Prostate gland (tissue), 2 donors: ENCODE data around the gene CLEC16A. TPM values are rescaled to one million over a fixed set of nuclear protein-coding genes. Genes with fewer than 3 reads are reported as not detected.

Source experiments
- DNase-seq: peaks from one replicate; pipeline ENCODE4 v3.0.0-alpha.2; 2019; ENCODE audit warnings: low spot score
- H3K27ac ChIP-seq, 2 donors: fragments of 200-600 bp; sonication (generic); 2 replicates each; pipeline ENCODE4 v1.5.1; 2017 to 2019
- H3K27me3 ChIP-seq: fragments of 200-600 bp; sonication (generic); replicated peaks from 2 replicates; pipeline ENCODE4 v1.5.1; 2019; ENCODE audit not compliant: insufficient read depth
- H3K36me3 ChIP-seq, 2 donors: fragments of 200-600 bp; sonication (generic); 1 replicate in 1 of 2; 2 replicates in 1 of 2; pipeline versions ENCODE4 v1.5.1 to v1.8.1; 2017 to 2019
- H3K4me1 ChIP-seq: fragments of 200-600 bp; sonication (generic); replicated peaks from 2 replicates; pipeline ENCODE4 v1.5.1; 2019
- H3K4me3 ChIP-seq, 2 donors: fragments of 200-600 bp; sonication (generic); 2 replicates each; pipeline ENCODE4 v1.5.1; 2017 to 2019
- H3K9me3 ChIP-seq: fragments of 200-600 bp; sonication (generic); 2 replicates; pipeline ENCODE4 v1.5.1; 2017
- CTCF ChIP-seq, 4 experiments: fragments of 200-600 bp in 2 of 4; fragments of 450-650 bp in 2 of 4; sonication (generic) in 2 of 4; IDR thresholded peaks; 1 replicate in 3 of 4; 2 replicates in 1 of 4; pipeline ENCODE4 v1.5.1; 2016 to 2019; ENCODE audit warnings: antibody characterized with exemption in 4 of 4, mild to moderate bottlenecking in 2 of 4, moderate library complexity in 2 of 4
- POLR2A ChIP-seq: fragments of 450-650 bp; IDR thresholded peaks from one replicate; pipeline ENCODE4 v1.6.1; 2016; ENCODE audit warnings: antibody characterized with exemption, mild to moderate bottlenecking
- POLR2AphosphoS5 ChIP-seq: sonication (generic); formaldehyde crosslinking; IDR thresholded peaks from one replicate; pipeline ENCODE4 v1.6.1; 2017; ENCODE audit warnings: antibody characterized with exemption
- WGBS: methylation state at CpG from one replicate; pipeline ENCODE4 v1.1.5; 2018; 5-methylcytosine and 5-hydroxymethylcytosine counted together
- intact Hi-C: fragments of 100-400 bp; cut with DNase I; formaldehyde crosslinking; loops from one replicate; pipeline ENCODE4 v1.14.2; 2022
- total RNA-seq, 2 donors: library from RNA; depleted of rRNA; stranded (reverse); fragments of >200 nt; gene quantifications; one replicate each; pipeline ENCODE4 v1.1.0, GENCODE V29; 2016

Gene CLEC16A
- total RNA-seq, 2 donors from 2014 or later = 26.1 to 52.2 TPM

DNA sequence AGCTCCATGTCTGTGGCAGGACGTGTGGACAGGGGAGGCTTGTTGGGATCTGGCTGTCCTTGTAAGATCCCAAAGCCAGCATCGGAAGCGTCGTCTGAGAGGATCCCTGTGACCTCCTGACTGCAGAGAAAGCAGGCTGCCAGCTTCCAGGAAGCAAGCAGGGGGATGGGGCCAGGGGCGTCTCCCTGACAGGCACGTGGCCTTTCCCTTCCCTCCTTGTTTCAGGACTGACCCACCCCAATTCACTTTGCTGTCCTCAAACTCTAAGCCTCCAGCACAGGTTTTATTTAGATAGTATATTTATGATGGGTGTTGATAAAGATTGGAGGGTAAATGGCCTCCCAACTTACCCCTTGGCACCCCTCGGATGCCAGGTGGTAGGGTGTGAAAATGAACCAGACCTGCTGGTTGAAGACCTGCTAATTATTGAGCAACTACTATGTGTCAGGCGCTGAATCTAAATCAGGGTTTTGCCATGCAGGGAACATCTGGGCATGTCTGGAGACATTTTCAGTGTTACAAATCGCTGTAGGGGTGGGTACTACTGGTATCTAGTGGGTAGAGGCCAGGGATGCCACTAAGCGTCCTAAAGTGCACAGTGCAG, 287.1 kb downstream of the CLEC16A start:
- H3K4me3 ChIP-seq = no peak overlapping the region
- intact Hi-C loops = no loop called here
- TF ChIP-seq CTCF (IDR thresholded peaks at IDR 0.05) (no peak), POLR2A (no peak), POLR2AphosphoS5 (no peak)
- DNase-seq = no peak
- H3K9me3 ChIP-seq = no peaks in the 10 kb centered on the region
- no peaks in the 10 kb centered on the region for H3K4me1 ChIP-seq
- no peaks in the 10 kb centered on the region for H3K27me3 ChIP-seq
- H3K36me3 ChIP-seq = no peaks in the 10 kb centered on the region
- WGBS = 74% methylated on average over 10 of the region's 10 CpGs
- no peak overlapping the region for H3K27ac ChIP-seq

Other genes with a start within 250 kb of the CLEC16A start
- 1 to 10 TPM in 1 of 2 donors, under 1 TPM in 1; 0.36 to 3.9 TPM for gene TEKT5, start 249.6 kb upstream of the CLEC16A start, total RNA-seq
- 10 to 100 TPM; 31.6 to 36.0 TPM for gene NUBP1, start 200.7 kb upstream of the CLEC16A start, total RNA-seq
- 1 to 10 TPM in 1 of 2 donors, under 1 TPM in 1; 0.27 to 5.8 TPM for gene TVP23A, start 125.8 kb upstream of the CLEC16A start, total RNA-seq
- 10 to 100 TPM; 11.7 to 16.0 TPM for gene CIITA, start 67.4 kb upstream of the CLEC16A start, total RNA-seq
- 10 to 100 TPM; 95.5 to 96.9 TPM for gene DEXI, start 2.1 kb upstream of the CLEC16A start, total RNA-seq